Measurements from ENCODE around the gene ARHGAP26.

The ARHGAP26 gene

GRCh38 chr5:142828797-142829535 is 58.8 kb downstream of the ARHGAP26 start:
- DNase-seq (no peak), ATAC-seq (peak; percentile 39)

GRCh38 chr5:142829801-142830220 is 59.6 kb downstream of the ARHGAP26 start:
- DNase-seq (no peak), ATAC-seq (no peak)

- no peak for ATAC-seq
Measured at GRCh38 chr5:142830241-142831008, 60.2 kb downstream of the ARHGAP26 start.

GRCh38 chr5:142831009-142831383 is 60.8 kb downstream of the ARHGAP26 start:
- DNase-seq (no peak), ATAC-seq (no peak)

More at GRCh38 chr5:142830241-142831008, 60.2 kb downstream of the ARHGAP26 start:
- no peak for DNase-seq

- DNase-seq (no peak), ATAC-seq (no peak)
Measured at GRCh38 chr5:142832263-142832662, 62.1 kb downstream of the ARHGAP26 start.

GRCh38 chr5:142833517-142834449 is 63.6 kb downstream of the ARHGAP26 start:
- ATAC-seq (no peak), DNase-seq (no peak)

- no peak for ATAC-seq
Measured at GRCh38 chr5:142834504-142834903, 64.3 kb downstream of the ARHGAP26 start.

GRCh38 chr5:142835540-142835939 is 65.4 kb downstream of the ARHGAP26 start:
- ATAC-seq (no peak), DNase-seq (no peak)

More at GRCh38 chr5:142834504-142834903, 64.3 kb downstream of the ARHGAP26 start:
- no peak for DNase-seq

GRCh38 chr5:142836048-142836447 is 65.9 kb downstream of the ARHGAP26 start:
- no peak for DNase-seq
- ATAC-seq, result no peak

GRCh38 chr5:142837081-142837725 is 67.0 kb downstream of the ARHGAP26 start:
- no peak for ATAC-seq

GRCh38 chr5:142838845-142839244 is 68.7 kb downstream of the ARHGAP26 start:
- ATAC-seq, result no peak
- no peak for DNase-seq

More at GRCh38 chr5:142837081-142837725, 67.0 kb downstream of the ARHGAP26 start:
- no peak for DNase-seq

GRCh38 chr5:142839711-142840346 is 69.7 kb downstream of the ARHGAP26 start:
- ATAC-seq (no peak), DNase-seq (no peak)

- no peak for ATAC-seq
- no peak for DNase-seq
Measured at GRCh38 chr5:142840575-142840974, 70.4 kb downstream of the ARHGAP26 start.

- ATAC-seq (no peak), DNase-seq (no peak)
Measured at GRCh38 chr5:142841511-142842265, 71.5 kb downstream of the ARHGAP26 start.

GRCh38 chr5:142842994-142843905 is 73.1 kb downstream of the ARHGAP26 start:
- no peak for DNase-seq
- ATAC-seq, result no peak

- ATAC-seq (no peak), DNase-seq (no peak)
Measured at GRCh38 chr5:142844866-142845265, 74.7 kb downstream of the ARHGAP26 start.

- DNase-seq, result no peak
- ATAC-seq, result peak; percentile 22
Measured at GRCh38 chr5:142845402-142845921, 75.3 kb downstream of the ARHGAP26 start.

- DNase-seq, result no peak
Measured at GRCh38 chr5:142845954-142846398, 75.8 kb downstream of the ARHGAP26 start.

GRCh38 chr5:142846406-142846805 is 76.2 kb downstream of the ARHGAP26 start:
- ATAC-seq (no peak), DNase-seq (no peak)

More at GRCh38 chr5:142845954-142846398, 75.8 kb downstream of the ARHGAP26 start:
- no peak for ATAC-seq

All from stimulated activated naive CD8-positive, alpha-beta T cell treated with anti-CD3 and anti-CD28 coated beads, Interleukin-15, Interleukin-2, amounts not matched to agents 100 U/mL and 50 U/mL, for 24 hours (primary cell).